NCI-H748 (cell line): ENCODE results near the gene PATJ.
A peak's percentile ranks its signal among the peaks of the same experiment; 100 is the strongest.
"Not testable (repeated sequence)": the region's sequence is repeated elsewhere in the genome, so short reads cannot be mapped to it uniquely, and the experiment has no call there.

Experiments
- DNase-seq: peaks from one replicate; lab custom pipeline; 2025; ENCODE audit not compliant: unreplicated experiment; lab: John Stamatoyannopoulos, UW

PATJ gene, protein sequence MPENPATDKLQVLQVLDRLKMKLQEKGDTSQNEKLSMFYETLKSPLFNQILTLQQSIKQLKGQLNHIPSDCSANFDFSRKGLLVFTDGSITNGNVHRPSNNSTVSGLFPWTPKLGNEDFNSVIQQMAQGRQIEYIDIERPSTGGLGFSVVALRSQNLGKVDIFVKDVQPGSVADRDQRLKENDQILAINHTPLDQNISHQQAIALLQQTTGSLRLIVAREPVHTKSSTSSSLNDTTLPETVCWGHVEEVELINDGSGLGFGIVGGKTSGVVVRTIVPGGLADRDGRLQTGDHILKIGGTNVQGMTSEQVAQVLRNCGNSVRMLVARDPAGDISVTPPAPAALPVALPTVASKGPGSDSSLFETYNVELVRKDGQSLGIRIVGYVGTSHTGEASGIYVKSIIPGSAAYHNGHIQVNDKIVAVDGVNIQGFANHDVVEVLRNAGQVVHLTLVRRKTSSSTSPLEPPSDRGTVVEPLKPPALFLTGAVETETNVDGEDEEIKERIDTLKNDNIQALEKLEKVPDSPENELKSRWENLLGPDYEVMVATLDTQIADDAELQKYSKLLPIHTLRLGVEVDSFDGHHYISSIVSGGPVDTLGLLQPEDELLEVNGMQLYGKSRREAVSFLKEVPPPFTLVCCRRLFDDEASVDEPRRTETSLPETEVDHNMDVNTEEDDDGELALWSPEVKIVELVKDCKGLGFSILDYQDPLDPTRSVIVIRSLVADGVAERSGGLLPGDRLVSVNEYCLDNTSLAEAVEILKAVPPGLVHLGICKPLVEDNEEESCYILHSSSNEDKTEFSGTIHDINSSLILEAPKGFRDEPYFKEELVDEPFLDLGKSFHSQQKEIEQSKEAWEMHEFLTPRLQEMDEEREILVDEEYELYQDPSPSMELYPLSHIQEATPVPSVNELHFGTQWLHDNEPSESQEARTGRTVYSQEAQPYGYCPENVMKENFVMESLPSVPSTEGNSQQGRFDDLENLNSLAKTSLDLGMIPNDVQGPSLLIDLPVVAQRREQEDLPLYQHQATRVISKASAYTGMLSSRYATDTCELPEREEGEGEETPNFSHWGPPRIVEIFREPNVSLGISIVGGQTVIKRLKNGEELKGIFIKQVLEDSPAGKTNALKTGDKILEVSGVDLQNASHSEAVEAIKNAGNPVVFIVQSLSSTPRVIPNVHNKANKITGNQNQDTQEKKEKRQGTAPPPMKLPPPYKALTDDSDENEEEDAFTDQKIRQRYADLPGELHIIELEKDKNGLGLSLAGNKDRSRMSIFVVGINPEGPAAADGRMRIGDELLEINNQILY (N-terminal part only)

DNA sequence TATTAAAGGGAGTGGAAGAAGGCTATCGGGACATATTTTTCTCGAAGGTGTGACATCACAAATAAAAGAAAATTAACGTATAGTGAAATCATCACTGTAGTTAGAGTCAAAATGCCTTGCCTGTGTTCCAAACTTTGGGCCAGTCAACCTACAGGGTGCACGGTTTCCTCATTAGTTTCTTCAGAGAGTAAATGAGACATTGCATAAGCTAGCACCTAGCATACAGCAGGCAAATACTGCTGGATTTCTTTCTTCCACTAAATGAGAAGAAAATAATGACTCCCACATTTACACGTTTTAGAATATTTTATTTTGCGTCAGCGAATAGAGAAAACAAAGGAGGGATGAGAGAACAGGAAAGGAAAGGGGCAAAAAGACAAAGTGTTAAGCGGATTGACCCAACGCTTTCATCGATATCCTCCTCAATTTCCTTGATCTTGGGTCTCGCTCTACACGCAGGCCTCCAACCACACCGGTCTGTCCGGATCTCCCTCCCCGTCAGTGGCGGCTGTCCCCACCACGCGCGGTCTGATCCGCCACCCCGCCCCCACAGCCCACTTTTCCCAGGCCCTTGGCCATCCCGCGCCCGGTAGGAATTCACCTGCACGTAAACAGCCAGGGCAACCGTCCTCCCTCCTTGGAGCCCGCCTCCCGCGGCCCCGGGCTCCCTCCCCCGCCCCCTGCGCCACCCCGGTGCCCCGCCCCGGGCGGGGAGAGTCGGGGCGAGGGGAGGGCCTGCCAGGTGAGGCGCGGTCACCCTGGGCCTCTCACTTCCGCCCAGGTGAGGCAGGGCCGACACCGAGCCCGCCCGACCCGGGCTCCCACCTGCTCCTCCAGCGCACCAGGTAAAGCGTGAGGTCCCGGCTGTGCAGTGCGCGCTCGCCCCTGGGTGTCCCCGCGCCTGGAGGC is at the start of gene PATJ:
Gene PATJ (plus strand): TSS at position 770 of the 909 bp plus-strand sequence. CDS start 20,413 bp downstream, outside the sequence.
- peak; percentile 91 for DNase-seq

DNA sequence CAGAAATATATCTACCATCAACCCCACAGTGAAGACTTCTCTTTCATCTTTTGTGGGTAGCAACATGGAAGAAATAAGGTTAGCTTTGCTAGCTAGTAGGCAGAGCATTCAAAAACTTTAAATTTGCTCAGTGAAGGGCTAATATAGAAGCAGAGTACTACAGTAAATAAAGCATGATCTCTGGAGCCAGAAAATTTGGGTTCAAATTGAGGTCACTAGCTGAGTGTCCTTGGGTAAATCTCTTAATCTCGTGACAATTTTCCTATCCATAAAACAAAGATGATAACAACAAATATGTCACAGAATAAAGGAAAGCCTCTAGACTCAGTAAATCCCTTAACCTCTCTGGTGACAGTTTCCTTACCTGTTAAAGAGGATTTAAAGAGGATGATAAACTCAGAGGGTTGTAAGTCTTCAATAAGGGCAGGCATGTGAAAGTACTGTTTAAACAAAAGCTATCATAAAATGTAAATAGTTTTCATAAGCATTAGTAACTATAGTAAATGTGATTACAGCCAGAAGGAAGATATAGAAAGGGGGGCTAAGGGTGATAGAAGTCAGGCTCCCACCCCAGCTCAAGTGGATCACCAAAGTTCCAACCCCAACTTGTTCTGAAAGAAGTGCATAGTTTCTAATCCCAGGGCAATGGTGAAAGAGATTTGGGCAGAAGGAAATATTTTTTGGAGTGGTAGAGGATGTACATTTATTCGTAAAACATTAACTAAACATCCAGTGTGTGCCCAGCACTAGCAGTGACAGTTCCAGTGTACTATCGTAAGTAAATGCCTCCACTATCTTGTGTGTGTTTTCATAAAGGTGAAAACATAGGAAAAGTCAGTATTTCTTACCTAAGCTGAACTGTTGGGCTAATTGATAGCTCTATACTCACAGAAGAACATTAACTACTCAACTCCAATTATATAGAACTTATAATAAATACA is 42.1 kb upstream of the PATJ start:
- no peak for DNase-seq

DNA sequence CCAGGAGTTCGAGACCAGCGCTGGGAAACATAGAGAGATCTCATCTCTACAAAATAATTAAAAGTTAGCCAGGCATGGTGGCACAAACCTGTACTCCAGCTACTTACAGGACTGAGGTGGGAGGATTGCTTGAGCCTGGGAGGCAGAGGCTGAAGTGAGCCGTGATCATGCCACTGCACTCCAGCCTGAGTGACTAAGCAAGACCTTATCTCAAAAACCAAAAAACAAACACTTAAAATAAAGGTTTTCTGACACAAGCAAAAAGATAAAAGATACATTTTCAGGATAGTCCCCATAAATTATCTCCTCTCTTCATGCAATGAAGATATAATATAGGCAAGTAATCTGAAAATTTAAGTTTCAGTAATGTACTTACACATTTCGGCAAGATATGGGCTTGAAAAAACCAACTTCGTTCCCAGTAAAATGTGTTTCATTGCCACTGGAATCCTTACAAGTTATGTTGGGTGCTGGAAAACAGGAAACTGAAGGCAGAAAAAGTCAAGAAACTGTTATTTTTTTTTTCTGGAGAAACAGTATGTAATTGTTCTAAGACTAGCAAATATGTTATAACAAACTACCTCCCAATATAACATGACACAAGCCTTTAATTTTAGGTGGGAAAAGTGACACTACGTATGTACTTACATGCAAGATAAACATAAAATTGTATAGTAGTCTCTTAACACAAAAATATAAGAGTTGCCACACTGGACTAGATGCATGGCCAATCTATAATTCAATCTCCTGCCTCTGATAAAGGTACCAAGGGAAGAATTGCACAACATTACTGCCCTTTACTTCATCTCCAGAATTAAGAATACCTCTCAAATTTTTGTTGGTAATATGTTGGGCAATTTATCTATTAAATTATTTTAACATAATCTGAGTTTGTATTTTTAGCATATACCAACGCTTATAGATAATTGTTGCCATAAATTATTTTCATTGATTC is 33.0 kb upstream of the PATJ start:
- no peak for DNase-seq

DNA sequence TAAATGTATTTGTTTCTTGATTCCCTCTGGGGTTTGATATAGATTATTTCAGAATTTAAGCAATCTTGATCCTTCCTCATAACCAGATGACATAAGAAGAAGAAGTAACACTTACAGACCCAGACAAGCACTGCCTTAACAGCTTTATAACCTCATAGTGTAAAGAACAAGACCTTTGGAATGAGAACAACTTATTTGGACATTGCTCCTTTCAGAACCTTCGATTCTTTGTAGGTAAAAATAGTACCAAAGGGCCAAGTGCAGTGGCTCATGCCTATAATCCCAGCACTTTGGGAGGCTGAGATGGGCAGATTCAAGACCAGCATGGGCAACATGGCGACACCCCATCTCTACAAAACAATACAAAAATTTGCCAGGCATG is 32.4 kb upstream of the PATJ start:
- no peak for DNase-seq

DNA sequence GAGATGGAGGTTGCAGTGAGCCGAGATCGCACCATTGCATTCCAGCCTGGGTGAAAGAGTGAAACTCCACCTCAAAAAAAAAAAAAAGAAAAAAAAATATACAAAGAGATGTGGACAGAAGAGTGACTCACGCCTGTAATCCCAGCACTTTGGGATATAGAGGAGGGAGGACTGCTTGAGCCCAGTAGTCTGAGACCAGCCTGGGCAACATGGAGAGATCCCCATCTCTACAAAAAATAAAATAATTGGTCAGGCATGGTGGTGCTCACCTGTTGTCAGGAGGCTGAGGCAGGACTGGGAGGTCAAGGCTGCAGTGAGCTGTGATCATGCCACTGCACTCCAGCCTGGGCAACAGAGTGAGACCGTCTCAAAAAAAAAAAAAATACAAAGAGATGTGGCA is 31.0 kb upstream of the PATJ start:
- not testable (repeated sequence) for DNase-seq

DNA sequence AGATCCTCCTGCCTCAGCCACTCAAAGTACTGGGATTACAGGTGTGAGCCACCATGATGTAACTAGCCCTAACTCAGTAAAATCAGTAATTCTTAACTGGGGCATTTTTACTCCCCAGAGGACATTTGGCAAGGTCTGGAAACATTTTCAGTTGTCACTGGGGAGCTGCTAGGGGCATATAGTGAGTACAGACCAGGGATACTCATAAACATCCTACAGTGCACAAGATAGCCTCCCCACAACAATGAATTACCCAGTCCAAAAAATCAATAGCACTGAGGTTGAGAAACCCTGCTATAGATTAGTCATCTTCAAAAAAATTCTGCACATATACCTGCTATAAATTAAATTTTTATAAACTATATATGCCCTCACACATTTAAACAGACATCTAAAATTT is 30.3 kb upstream of the PATJ start:
- DNase-seq = no peak

DNA sequence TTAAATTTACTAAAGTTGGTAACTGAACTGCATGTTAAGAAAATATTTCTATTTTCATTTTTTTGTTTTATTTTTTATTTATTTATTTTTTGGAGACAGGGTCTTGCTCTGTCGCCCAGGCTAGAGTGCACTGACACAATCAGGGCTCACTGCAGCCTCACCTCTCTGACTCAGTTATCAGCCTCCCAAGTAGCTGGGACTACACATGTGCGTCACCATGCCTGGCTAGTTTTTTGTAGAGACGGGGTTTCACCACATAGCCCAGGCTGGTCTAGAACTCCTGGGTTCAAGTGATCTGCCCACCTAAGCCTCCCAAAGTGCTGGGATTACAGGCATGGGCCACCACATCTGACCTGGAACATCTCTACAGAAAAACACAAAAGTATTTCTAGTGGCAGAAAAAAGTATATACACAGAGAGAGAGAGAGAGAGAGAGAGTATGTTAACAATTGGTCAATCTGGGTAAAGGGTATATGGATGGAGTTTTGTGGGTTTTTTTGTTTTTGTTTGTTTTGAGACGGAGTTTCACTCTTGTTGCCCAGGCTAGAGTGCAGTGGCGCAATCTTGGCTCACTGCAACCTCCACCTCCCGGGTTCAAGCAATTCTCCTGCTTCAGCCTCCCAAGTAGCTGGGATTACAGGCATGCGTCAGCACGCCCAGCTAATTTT is 23.1 kb upstream of the PATJ start:
- DNase-seq = not testable (repeated sequence)

DNA sequence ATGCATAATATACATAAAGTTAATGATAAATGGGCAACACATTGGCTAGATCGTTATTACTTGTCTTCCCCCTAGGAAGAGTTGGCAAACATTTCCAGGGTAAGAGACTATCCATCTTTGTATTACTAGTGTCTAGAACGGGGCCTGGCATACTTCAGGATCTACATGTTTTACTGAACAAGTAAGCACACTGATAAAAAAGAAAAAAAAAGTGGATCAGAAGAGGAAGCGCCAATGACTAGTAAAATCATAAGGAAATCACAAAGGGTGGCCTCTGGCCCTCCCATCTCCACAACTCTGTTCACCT is 17.8 kb upstream of the PATJ start:
- DNase-seq = no peak

DNA sequence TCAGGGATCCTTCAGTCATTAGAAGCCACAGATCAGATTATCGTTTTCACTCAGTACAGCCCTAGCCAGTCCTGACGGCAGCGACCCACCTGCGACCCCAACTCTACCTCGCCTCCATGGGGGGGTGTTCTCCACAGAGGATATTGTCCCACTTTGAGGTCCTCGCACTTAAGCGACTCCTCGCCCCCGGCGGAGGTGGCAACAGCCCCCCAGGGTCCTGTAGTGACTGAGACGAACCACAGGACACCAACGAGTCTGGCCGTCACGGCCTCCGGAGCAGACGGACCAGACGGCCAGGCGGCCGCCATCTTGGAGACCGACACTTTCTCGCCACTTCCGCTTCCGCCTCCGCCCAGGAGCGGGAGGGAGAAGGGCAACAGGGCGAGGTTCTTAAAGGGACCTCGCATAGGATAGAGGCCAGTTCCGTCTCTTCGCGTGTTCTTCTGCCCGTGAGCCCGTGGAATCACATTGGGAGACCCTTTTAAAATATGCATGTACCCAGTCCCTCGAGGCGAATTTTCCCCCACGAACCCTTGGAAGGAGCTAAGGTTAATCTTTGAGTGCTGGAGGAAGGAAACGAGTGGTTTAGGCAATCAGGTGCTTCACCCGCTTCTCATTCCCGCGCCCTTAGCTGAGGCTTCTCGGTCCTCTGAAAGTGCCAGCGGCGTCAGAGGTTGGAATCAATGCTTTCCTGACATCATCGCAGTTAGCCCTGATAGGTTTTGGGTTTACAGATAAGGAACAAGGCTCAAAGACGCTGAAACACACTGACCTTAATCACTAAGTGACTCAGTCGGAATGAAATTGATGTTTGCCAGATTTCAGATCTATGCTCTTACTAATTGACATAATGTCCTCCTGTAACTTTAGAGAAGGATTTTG is 17.2 kb upstream of the PATJ start, which contains the start of gene TM2D1:
Gene TM2D1 (minus strand): TSS at position 329 of the 882 bp plus-strand sequence. CDS start 21 bp downstream, at position 308.
- peak; percentile 95 for DNase-seq

DNA sequence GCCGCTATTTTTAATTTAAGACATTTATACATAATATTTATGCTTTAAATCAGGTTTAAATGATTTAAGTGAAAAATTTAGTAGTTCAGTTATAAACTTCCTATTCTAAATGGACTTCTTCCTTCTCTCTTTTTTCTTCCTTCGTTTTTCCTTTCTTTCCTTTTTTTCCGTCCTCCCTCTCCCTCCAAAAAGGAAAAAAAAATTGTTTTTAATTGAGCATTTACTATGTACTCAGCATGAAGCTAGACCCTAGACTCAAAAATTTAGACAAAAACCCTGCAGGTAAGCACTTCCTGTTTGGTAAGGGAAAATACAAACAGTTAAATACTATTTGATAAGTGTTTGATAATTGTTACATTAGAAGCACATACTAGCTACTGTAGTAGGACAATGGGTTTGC is 14.7 kb upstream of the PATJ start:
- no peak for DNase-seq

DNA sequence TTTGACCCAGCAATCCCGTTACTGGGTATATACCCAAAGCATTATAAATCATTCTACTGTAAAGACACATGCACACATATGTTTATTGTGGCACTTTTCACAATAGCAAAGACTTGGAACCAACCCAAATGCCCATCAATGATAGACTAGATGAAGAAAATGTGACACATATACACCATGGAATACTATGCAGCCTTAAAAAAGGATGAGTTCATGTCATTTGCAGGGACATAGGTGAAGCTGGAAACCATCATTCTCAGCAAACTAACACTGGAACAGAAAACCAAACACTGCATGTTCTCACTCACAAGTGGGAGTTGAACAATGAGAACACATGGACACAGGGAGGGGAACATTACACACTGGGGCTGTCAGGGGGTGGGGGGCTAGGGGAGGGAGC is 11.6 kb upstream of the PATJ start:
- not testable (repeated sequence) for DNase-seq

DNA sequence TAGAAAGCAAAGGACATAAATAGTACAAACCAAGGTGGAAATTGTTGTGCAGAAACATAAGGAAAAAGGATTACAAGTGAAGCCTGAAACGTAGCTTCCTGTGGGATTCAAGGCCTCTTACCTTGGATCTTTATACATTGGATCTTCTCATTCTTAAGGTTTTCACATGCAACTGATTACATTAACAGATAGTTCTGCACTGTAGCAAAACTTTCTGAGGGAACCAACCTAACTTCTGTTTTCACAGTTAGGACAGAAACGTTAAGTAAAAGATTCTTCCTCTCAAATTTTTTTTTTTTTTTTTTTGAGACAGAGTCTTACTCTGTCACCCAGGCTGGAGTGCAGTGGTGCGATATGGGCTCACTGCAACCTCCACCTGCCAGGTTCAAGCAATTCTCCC is 9.6 kb upstream of the PATJ start:
- DNase-seq = no peak

DNA sequence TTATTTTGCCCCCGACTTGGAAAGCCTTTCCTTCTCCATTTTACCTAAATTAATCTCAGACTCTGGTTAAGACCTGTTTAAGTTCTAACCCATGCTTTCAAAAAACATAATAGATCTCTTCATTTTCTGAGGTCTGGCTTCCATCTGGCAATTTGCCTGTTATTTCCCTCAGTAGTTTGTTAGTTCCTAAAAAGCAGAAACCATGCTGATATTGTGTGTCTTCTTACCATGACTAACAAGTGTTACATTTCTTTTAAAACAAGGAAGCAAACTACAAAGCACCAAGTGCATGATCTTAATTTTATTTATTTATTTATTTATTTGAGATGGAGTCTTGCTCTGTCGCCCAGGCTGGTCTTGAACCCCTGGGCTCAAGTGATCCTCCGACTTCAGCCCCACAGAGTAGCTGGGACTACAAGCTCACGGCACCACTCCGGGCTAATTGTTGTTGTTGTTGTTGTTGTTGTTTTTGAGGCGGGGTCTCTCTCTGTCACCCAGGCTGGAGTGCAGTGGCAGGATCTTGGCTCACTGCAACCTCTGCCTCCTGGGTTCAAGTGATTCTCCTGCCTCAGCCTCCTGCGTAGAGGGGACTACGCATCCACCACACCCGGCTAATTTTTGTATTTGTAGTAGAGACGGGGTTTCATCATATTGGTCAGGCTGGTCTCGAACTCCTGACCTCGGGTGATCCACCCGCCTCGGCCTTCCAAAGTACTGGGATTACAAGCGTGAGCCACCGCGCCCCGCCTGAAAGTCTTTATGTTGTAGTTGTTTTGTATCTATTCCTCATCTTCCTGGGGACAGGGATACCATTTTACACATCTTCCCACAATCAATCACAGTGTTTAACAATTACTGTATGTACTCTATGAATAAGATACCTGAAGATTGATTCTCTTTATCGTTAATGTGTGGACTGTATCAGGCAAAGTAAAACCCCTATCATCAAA is 1.3 kb upstream of the PATJ start:
- DNase-seq = no peak

DNA sequence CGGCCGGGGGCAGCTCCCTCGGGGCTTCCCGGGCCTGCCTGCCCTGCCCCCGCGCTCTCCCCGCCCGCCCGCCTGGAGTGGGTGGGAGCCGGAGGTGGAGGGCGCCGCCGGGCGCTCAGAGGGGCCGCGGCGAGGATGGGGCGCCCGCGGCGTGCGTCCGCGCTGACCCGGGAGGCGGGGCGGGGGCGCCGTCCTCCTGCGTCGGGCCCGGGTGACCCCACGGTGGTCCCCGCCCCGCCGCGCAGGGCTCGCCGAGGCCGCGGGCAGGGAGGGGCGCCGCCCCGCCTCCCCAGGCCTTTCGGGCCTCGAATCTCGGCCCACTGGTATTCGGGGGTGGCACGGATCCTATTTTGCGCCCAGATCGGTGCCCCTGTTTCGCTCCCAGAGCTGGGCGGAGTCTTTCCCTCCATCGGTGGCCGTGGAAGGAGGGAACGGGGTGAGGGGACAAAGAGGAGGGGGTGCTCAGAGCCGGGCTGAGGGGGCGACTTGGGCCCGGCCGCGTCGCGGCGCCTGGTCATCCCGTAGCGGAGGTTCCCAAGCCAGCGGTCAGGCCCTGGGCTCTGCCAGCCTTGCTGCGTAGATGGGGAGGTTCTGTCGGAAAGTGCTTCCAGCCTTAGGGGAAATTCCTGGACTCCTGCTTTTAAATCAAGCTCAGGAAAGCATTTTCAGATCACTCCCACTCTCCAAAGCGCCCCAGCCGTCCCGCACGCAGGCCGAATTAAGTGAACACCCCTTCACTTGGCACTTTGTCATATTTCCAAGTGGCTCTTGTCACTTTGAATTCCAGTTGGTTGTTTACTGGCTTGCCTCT is 545 bp downstream of the PATJ start:
- DNase-seq = peak; percentile 72

DNA sequence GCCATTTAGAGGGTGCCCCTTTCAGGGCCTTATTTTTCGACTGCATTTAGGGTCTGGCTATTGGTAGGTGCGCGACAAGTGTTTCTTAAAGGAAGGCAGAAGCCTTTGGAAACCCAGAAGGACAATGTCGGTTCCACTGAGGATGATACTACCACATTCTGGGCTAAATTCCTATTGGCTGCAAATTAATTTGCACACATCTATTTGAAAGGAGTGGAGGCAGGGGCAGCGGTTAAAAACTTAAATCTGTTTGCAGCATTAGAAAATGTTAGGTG is 1.1 kb downstream of the PATJ start:
- no peak for DNase-seq
